Measurements from ENCODE around the gene SOX6. TPM values are rescaled to one million over a fixed set of nuclear protein-coding genes. Genes with fewer than 3 reads are reported as not detected.

SOX6 gene
- total and polyA plus RNA-seq, 2 donors (not counting 3 experiments of a cell fraction or from before 2014, with no cell fraction given): 0.14 to 3.7 TPM

GRCh38 chr11:16382638-16383380 is 26.5 kb upstream of the SOX6 start:
- Histone ChIP-seq H3K4me2 (ENCODE audit: insufficient read depth, low read length) (no peak overlapping the region), H3K27me3 (ENCODE audit: control insufficient read depth in 2 of 2, insufficient read depth in 2 of 2, low read length in 2 of 2) (no peaks in the 10 kb centered on the region), H3K79me2 (ENCODE audit: control insufficient read depth, insufficient read depth, low read length) (no peaks in the 10 kb centered on the region), H3K9me1 (replicated peaks; ENCODE audit: control insufficient read depth, extremely low read depth, insufficient read depth, low read length) (no peaks in the 10 kb centered on the region), H3K27ac (ENCODE audit: insufficient read depth, low read depth, low read length) (no peak overlapping the region), H3K4me1 (ENCODE audit: control insufficient read depth, extremely low read depth, insufficient read depth, low read length) (no peaks in the 10 kb centered on the region), H3K36me3 (ENCODE audit: control insufficient read depth in 2 of 2, extremely low read depth in 1 of 2, insufficient read depth in 2 of 2, low read length in 2 of 2) (no peaks in the 10 kb centered on the region), H3K9ac (replicated peaks; ENCODE audit: extremely low read depth, insufficient read depth, low read length) (no peak overlapping the region), H4K20me1 (replicated peaks; ENCODE audit: control insufficient read depth, extremely low read depth, insufficient read depth, low read length) (no peaks in the 10 kb centered on the region), H3K4me3 (replicated peaks in 1 of 3; ENCODE audit: insufficient read depth in 1 of 3, low read depth in 1 of 3, low read length in 3 of 3) (no peak overlapping the region), H3K9me3 (replicated peaks; ENCODE audit: control insufficient read depth, insufficient read depth, low read length) (no peaks in the 10 kb centered on the region), H2AFZ (ENCODE audit: low read depth, low read length) (no peak overlapping the region)
- ChIA-PET CTCF (interaction anchor here (1.3 kb wide), 1 partner anchor 13 kb away, joined by 3 read pairs; no protein-coding TSS in a partner anchor), POLR2A (no interaction called here)
- DNase-seq (ENCODE audit: low read depth, low spot score): no peak
- TF ChIP-seq POLR2A (IDR thresholded peaks at IDR 0.05; ENCODE audit: low read depth, low read length): no peak
- TF ChIP-seq EZH2 (IDR thresholded peaks at IDR 0.05; ENCODE audit: borderline replicate concordance, low read depth, low read length, severe bottlenecking): no peak
- no peak for TF ChIP-seq MAX (IDR thresholded peaks at IDR 0.05; ENCODE audit: insufficient read depth, insufficient read length)
- no peak for TF ChIP-seq FOS (IDR thresholded peaks at IDR 0.05; ENCODE audit: borderline replicate concordance, insufficient read depth, low read length)
- TF ChIP-seq JUN (IDR thresholded peaks at IDR 0.05; ENCODE audit: borderline replicate concordance, insufficient read depth, insufficient read length, low read depth): no peak
- TF ChIP-seq MYC (IDR thresholded peaks at IDR 0.05; ENCODE audit: low read depth, low read length): no peak
- no peak for TF ChIP-seq CTCF (IDR thresholded peaks at IDR 0.05; ENCODE audit: extremely low read depth in 1 of 2, insufficient read depth in 1 of 2, low read depth in 1 of 2, low read length in 2 of 2)
- TF ChIP-seq POLR2AphosphoS5 (IDR thresholded peaks at IDR 0.05; ENCODE audit: insufficient read depth, low read depth, low read length): no peak
- no peak for TF ChIP-seq GATA2 (IDR thresholded peaks at IDR 0.05; ENCODE audit: insufficient read depth, insufficient read length, low read depth, low read length)
- dilution Hi-C loops (cut with MboI; ENCODE audit: extremely low pct_ligation_motif_present, low sequenced_read_pairs) (no loop called here), intact Hi-C loops (cut with micrococcal nuclease) (no loop called here)
- BruUV-seq (replicated peaks): no TSS peak
- no peak for FAIRE-seq
